Liver (tissue), 9 donors: ENCODE data around the gene FAM219A. TPM values are rescaled to one million over a fixed set of nuclear protein-coding genes. Genes with fewer than 3 reads are reported as not detected.

Experiments used
- DNase-seq: peaks from one replicate; pipeline ENCODE4 v3.0.0-alpha.2; 2017; ENCODE audit warnings: low spot score
- H3K27ac ChIP-seq, 2 donors: one replicate each; pipeline ENCODE4 v1.7.0; 2013; ENCODE audit warnings: inconsistent platforms in 2 of 2, low read length in 2 of 2, control low read depth in 1 of 2, low read depth in 1 of 2, mild to moderate bottlenecking in 1 of 2
- H3K27me3 ChIP-seq, 4 donors: one replicate each; pipeline versions ENCODE4 v1.6.1 to v1.7.0; 2013; ENCODE audit warnings: low read length in 3 of 4, inconsistent platforms in 1 of 4, mild to moderate bottlenecking in 1 of 4, moderate library complexity in 1 of 4; ENCODE audit not compliant: control insufficient read depth in 4 of 4, insufficient read depth in 4 of 4
- H3K36me3 ChIP-seq, 4 donors: one replicate each; pipeline versions ENCODE4 v1.6.1 to v1.7.0; 2013; ENCODE audit warnings: low read length in 3 of 4, mild to moderate bottlenecking in 3 of 4, low read depth in 1 of 4, moderate library complexity in 1 of 4; ENCODE audit not compliant: control insufficient read depth in 4 of 4, insufficient read depth in 3 of 4
- H3K4me1 ChIP-seq, 4 donors: one replicate each; pipeline versions ENCODE4 v1.6.1 to v1.7.0; 2013; ENCODE audit warnings: low read length in 3 of 4, mild to moderate bottlenecking in 3 of 4, moderate library complexity in 1 of 4; ENCODE audit not compliant: control insufficient read depth in 4 of 4, insufficient read depth in 4 of 4
- H3K4me3 ChIP-seq, 3 donors: one replicate each; pipeline versions ENCODE4 v1.6.1 to v1.7.0; 2013; ENCODE audit warnings: low read length in 3 of 3, control low read depth in 1 of 3, low read depth in 1 of 3, mild to moderate bottlenecking in 1 of 3
- H3K9ac ChIP-seq, 2 donors: one replicate each; pipeline ENCODE4 v1.7.0; 2013; ENCODE audit warnings: low read length in 2 of 2, mild to moderate bottlenecking in 2 of 2, moderate library complexity in 2 of 2, control low read depth in 1 of 2, low read depth in 1 of 2
- H3K9me3 ChIP-seq, 4 donors: one replicate each; pipeline versions ENCODE4 v1.6.1 to v1.7.0; 2013; ENCODE audit warnings: low read length in 3 of 4; ENCODE audit not compliant: control insufficient read depth in 4 of 4
- EGR1 ChIP-seq, 2 donors: IDR thresholded peaks; 2 replicates each; pipeline ENCODE4 v1.6.1; 2016 to 2018; ENCODE audit warnings: antibody characterized with exemption in 2 of 2, low read depth in 2 of 2
- FOXA1 ChIP-seq: IDR thresholded peaks from 2 replicates; pipeline ENCODE4 v1.6.1; 2016; ENCODE audit warnings: antibody characterized with exemption
- FOXA2 ChIP-seq: IDR thresholded peaks from 2 replicates; pipeline ENCODE4 v1.6.1; 2016; ENCODE audit warnings: antibody characterized with exemption
- GABPA ChIP-seq, 2 donors: IDR thresholded peaks in 1 of 2; conservative IDR thresholded peaks in 1 of 2; 2 replicates each; pipeline ENCODE4 v1.6.1; 2016; ENCODE audit warnings: antibody characterized with exemption in 2 of 2, mild to moderate bottlenecking in 1 of 2, moderate library complexity in 1 of 2
- HNF4A ChIP-seq, 2 donors: conservative IDR thresholded peaks; 2 replicates each; pipeline ENCODE4 v1.6.1; 2016; ENCODE audit warnings: antibody characterized with exemption in 2 of 2, mild to moderate bottlenecking in 2 of 2
- JUND ChIP-seq, 2 donors: IDR thresholded peaks; 2 replicates each; pipeline ENCODE4 v1.6.1; 2016; ENCODE audit warnings: antibody characterized with exemption in 2 of 2
- MAX ChIP-seq: IDR thresholded peaks from 2 replicates; pipeline ENCODE4 v1.6.1; 2016; ENCODE audit warnings: antibody characterized with exemption
- NR2F2 ChIP-seq: IDR thresholded peaks from 2 replicates; pipeline ENCODE4 v1.6.1; 2016; ENCODE audit warnings: antibody characterized with exemption
- RAD21 ChIP-seq, 2 donors: IDR thresholded peaks; 2 replicates each; pipeline ENCODE4 v1.6.1; 2016; ENCODE audit warnings: antibody characterized with exemption in 2 of 2, mild to moderate bottlenecking in 2 of 2
- RXRA ChIP-seq, 2 donors: IDR thresholded peaks; 2 replicates each; pipeline ENCODE4 v1.6.1; 2017 to 2018; ENCODE audit warnings: antibody characterized with exemption in 2 of 2, mild to moderate bottlenecking in 1 of 2
- SP1 ChIP-seq: IDR thresholded peaks from 2 replicates; pipeline ENCODE4 v1.6.1; 2018; ENCODE audit warnings: antibody characterized with exemption, mild to moderate bottlenecking
- TAF1 ChIP-seq: conservative IDR thresholded peaks from 2 replicates; pipeline ENCODE4 v1.6.1; 2016; ENCODE audit warnings: antibody characterized with exemption, mild to moderate bottlenecking
- YY1 ChIP-seq: IDR thresholded peaks from 2 replicates; pipeline ENCODE4 v1.6.1; 2016; ENCODE audit warnings: antibody characterized with exemption, mild to moderate bottlenecking
- ZBTB33 ChIP-seq: IDR thresholded peaks from 2 replicates; pipeline ENCODE4 v1.6.1; 2016; ENCODE audit warnings: antibody characterized with exemption
- WGBS: extraction: QIAGEN DNeasy Blood & Tissue Kit; methylation state at CpG from one replicate; pipeline ENCODE4 v1.1.7; 2013; 5-methylcytosine and 5-hydroxymethylcytosine counted together
- polyA plus RNA-seq, 2 donors: library from polyadenylated mRNA; stranded (reverse) in 1 of 2; unstranded in 1 of 2; fragments of 200-250 nt in 1 of 2; fragments of >200 nt in 1 of 2; fragmentation: Nextera tagmentation in 1 of 2; extraction: Ambion mirVana in 1 of 2; gene quantifications; one replicate each; pipeline versions ENCODE4 v1.2.1 to v1.2.3, GENCODE V29; 2013 to 2015
- total RNA-seq, 2 donors: library from RNA; depleted of rRNA; stranded (reverse); fragments of >200 nt; gene quantifications; one replicate each; pipeline ENCODE4 v1.2.3, GENCODE V29; 2014
- TF ChIP-seq, protein P1 (sequence below): IDR thresholded peaks from 2 replicates; pipeline ENCODE4 v1.6.1; 2016; ENCODE audit warnings: antibody characterized with exemption
- TF ChIP-seq, protein P2 (sequence below): IDR thresholded peaks from 2 replicates; pipeline ENCODE4 v1.6.1; 2016; ENCODE audit warnings: antibody characterized with exemption, mild to moderate bottlenecking
- donor health status: healthy.
- donor health status: healthy.
- donor health status: healthy.
- donor health status: healthy.
- donor health status: healthy.

The FAM219A gene
- total and polyA plus RNA-seq, 4 donors: 1.6 to 3.6 (median 2.4) TPM

DNA sequence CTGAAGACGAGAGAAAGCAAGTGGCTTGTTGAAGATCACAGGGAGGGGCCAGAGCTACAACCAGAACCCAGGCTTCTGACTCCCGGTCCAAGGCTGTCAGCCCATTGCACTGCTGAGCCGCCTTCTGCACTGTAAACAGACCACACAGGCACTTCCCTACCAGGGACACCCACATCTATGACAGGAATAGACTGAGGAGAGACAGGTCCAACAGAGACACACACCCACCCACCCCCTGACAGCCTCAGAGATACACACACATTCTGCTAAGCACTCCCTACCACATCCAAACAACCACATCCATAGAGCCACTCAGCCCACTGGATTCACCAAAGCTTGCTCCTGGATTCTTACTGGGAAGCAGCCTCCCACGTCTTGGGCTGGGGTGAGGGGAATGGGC lies 58.6 kb downstream of the FAM219A start:
- DNase-seq: no peak

DNA sequence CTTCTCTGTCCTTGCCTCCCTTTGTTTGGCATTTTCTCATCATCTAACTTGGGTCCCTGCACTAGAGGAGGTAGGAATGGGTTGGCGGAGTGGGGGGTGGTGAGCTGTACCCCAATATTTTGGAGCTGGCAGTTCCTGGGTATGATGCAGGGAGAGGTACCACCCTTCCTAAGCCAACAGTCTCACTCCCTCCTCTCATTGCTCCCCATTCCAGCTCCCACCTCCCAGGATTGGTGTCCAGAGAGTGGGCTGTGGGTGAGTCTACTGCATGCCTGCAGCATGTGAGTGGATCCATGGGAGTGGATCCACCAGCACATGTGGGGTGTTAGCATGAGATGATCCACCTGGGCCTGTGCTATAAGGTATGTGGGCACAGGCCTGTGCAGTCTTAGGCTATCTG lies 59.5 kb downstream of the FAM219A start:
- peaks cover 0 to 7% (median 6%) of the 10 kb centered on the region in 4 donors for H3K36me3 ChIP-seq

More for the DNA sequence above, 58.6 kb downstream of the FAM219A start:
- Histone ChIP-seq H3K27ac (no peak overlapping the region), H3K9ac (no peak overlapping the region), H3K4me3 (no peak overlapping the region), H3K36me3 (peaks cover 0 to 7% (median 6%) of the 10 kb centered on the region in 4 donors), H3K27me3 (no peaks in the 10 kb centered on the region), H3K9me3 (no peaks in the 10 kb centered on the region), H3K4me1 (peaks cover 0 to 6% (median 5%) of the 10 kb centered on the region in 4 donors)
- TF ChIP-seq RXRA (IDR thresholded peaks at IDR 0.05) (no peak), MAX (no peak), NR2F2 (no peak), ZBTB33 (no peak), TAF1 (no peak), FOXA2 (no peak), FOXA1 (no peak), GABPA (IDR thresholded peaks at IDR 0.05 in 1 of 2, conservative IDR thresholded peaks at IDR 0.05 in 1 of 2) (no peak), EGR1 (IDR thresholded peaks at IDR 0.05; ENCODE audit: low read depth in 2 of 2) (no peak)
- TF ChIP-seq, protein P1, sequence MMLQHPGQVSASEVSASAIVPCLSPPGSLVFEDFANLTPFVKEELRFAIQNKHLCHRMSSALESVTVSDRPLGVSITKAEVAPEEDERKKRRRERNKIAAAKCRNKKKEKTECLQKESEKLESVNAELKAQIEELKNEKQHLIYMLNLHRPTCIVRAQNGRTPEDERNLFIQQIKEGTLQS: no peak
- 94% methylated on average over 4 of the region's 4 CpGs for WGBS

More for the DNA sequence above, 59.5 kb downstream of the FAM219A start:
- Histone ChIP-seq H3K27ac (no peak overlapping the region), H3K4me3 (no peak overlapping the region), H3K9me3 (no peaks in the 10 kb centered on the region), H3K9ac (no peak overlapping the region), H3K27me3 (no peaks in the 10 kb centered on the region), H3K4me1 (peaks cover 0 to 6% (median 5%) of the 10 kb centered on the region in 4 donors)
- no peak for DNase-seq
- TF ChIP-seq EGR1 (IDR thresholded peaks at IDR 0.05; ENCODE audit: low read depth in 2 of 2) (no peak), MAX (no peak), RAD21 (IDR thresholded peaks at IDR 0.05) (no peak), ZBTB33 (no peak), JUND (IDR thresholded peaks at IDR 0.05) (no peak), FOXA2 (no peak), TAF1 (no peak), YY1 (no peak), HNF4A (conservative IDR thresholded peaks at IDR 0.05) (no peak), NR2F2 (no peak), SP1 (no peak), RXRA (IDR thresholded peaks at IDR 0.05) (no peak)
- TF ChIP-seq, protein P2, sequence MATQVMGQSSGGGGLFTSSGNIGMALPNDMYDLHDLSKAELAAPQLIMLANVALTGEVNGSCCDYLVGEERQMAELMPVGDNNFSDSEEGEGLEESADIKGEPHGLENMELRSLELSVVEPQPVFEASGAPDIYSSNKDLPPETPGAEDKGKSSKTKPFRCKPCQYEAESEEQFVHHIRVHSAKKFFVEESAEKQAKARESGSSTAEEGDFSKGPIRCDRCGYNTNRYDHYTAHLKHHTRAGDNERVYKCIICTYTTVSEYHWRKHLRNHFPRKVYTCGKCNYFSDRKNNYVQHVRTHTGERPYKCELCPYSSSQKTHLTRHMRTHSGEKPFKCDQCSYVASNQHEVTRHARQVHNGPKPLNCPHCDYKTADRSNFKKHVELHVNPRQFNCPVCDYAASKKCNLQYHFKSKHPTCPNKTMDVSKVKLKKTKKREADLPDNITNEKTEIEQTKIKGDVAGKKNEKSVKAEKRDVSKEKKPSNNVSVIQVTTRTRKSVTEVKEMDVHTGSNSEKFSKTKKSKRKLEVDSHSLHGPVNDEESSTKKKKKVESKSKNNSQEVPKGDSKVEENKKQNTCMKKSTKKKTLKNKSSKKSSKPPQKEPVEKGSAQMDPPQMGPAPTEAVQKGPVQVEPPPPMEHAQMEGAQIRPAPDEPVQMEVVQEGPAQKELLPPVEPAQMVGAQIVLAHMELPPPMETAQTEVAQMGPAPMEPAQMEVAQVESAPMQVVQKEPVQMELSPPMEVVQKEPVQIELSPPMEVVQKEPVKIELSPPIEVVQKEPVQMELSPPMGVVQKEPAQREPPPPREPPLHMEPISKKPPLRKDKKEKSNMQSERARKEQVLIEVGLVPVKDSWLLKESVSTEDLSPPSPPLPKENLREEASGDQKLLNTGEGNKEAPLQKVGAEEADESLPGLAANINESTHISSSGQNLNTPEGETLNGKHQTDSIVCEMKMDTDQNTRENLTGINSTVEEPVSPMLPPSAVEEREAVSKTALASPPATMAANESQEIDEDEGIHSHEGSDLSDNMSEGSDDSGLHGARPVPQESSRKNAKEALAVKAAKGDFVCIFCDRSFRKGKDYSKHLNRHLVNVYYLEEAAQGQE: no peak
- WGBS: 93% methylated on average over 1 of the region's 1 CpG
